SJSA1 (cell line): ENCODE results near the gene ZNF766. TPM values are rescaled to one million over a fixed set of nuclear protein-coding genes. Genes with fewer than 3 reads are reported as not detected.

ENCODE experiments used
- total RNA-seq: library from RNA; depleted of rRNA; stranded (reverse); fragments of >200 nt; shearing (Covaris generic); gene quantifications from 2 replicates; pipeline ENCODE4 v1.2.3, GENCODE V29; 2014; rRNA removed

ZNF766 gene
- total RNA-seq, 1 experiment from 2014 or later = 10.6 TPM

Other genes with a start within 250 kb of the ZNF766 start
- 4.9 and 10.6 TPM in 2 replicates for gene ZNF614, start 241.2 kb upstream of the ZNF766 start, total RNA-seq
- gene ZNF432, start 220.7 kb upstream of the ZNF766 start, total RNA-seq = 4.8 and 5.1 TPM in 2 replicates
- gene ZNF841, start 173.8 kb upstream of the ZNF766 start, total RNA-seq = 7.6 and 13.6 TPM in 2 replicates
- gene ZNF616, start 129.6 kb upstream of the ZNF766 start, total RNA-seq = 4.6 and 7.7 TPM in 2 replicates
- gene ZNF836, start 98.0 kb upstream of the ZNF766 start, total RNA-seq = 4.3 and 5.9 TPM in 2 replicates
- 245 and 250 TPM in 2 replicates for gene PPP2R1A, start 79.5 kb upstream of the ZNF766 start, total RNA-seq
- 5.8 and 12.8 TPM in 2 replicates for gene ZNF480, start 27.6 kb downstream of the ZNF766 start, total RNA-seq
- gene ZNF610, start 66.7 kb downstream of the ZNF766 start, total RNA-seq = 1.6 and 2.5 TPM in 2 replicates
- 7.7 and 8.7 TPM in 2 replicates for gene ZNF880, start 100.3 kb downstream of the ZNF766 start, total RNA-seq
- gene ZNF528, start 128.3 kb downstream of the ZNF766 start, total RNA-seq = 8.6 and 12.6 TPM in 2 replicates
- not detected in 2 replicates for gene ZNF534, start 159.6 kb downstream of the ZNF766 start, total RNA-seq
- 0.58 TPM in 1 of 2 replicates, not detected in the other for gene ZNF578, start 184.0 kb downstream of the ZNF766 start, total RNA-seq